GM18526 (cell line): ENCODE results near the gene PLA2G4F.

Source experiments
- POLR2A ChIP-seq: IDR thresholded peaks from 3 replicates; pipeline ENCODE4 v1.6.1; 2011; ENCODE audit not compliant: insufficient read length; ENCODE audit errors: extremely low read depth

Gene PLA2G4F

DNA sequence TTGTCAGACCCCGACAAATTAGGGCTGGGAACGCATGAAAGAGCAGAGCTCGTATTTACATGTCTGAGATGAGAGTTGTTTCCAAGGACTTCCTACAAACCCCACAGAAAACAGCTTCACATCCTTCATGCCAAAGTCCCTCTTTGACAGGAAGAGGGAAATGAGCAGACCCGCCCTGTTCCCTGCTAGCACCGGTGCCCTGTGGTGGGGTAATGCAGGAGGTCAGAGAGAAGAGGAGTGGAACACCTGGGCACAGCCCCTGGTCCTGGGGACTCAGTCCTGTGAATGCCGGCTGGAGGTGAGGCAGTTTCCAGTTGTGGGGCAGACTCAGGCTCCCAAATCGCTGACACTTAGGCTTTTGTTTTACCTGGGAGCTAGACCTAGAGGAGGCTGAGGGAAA, 66.1 kb downstream of the PLA2G4F start:
- TF ChIP-seq POLR2A = no peak

DNA sequence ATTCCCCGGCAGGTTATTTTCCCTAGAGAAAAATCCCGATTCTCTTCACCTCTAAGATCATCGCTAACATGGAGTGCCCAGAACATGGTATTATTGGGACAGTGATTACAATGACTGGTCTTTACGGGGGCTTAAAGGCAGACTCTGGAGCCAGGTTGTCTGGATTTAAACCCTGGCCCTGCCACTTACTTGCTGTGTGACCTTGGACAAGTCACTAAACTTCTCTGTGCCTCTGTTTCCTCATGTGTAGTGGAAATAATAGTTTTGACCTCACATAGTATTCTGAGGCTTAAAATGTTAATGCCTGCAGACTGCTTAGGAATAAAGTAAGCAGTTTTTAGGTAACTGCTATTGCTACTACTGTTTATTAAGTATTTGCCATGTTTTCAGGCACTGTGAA, 66.5 kb downstream of the PLA2G4F start:
- no peak for TF ChIP-seq POLR2A
